Thoracic aorta (tissue), 2 donors: ENCODE data around the gene CFAP65. TPM values are rescaled to one million over a fixed set of nuclear protein-coding genes. Genes with fewer than 3 reads are reported as not detected.

ENCODE experiments used
- ATAC-seq: fragments of 150-250 bp; one replicate; pipeline ENCODE4 v1.8.0; 2017; ENCODE audit warnings: low read depth; ENCODE audit not compliant: insufficient number of reproducible peaks, low FRiP score
- DNase-seq: peaks from one replicate; pipeline ENCODE4 v3.0.0-alpha.2; 2020; ENCODE audit warnings: low spot score
- H3K27ac ChIP-seq, 2 donors: fragments of 200-600 bp; sonication (generic); 1 replicate in 1 of 2; 2 replicates in 1 of 2; pipeline ENCODE4 v1.5.1; 2016; ENCODE audit warnings: mild to moderate bottlenecking in 2 of 2, moderate library complexity in 2 of 2
- H3K27me3 ChIP-seq: fragments of 200-600 bp; sonication (generic); replicated peaks from 2 replicates; pipeline ENCODE4 v1.6.0; 2016; ENCODE audit warnings: mild to moderate bottlenecking; ENCODE audit not compliant: insufficient read depth
- H3K36me3 ChIP-seq: fragments of 200-600 bp; sonication (generic); one replicate; pipeline ENCODE4 v1.5.1; 2016
- H3K4me1 ChIP-seq, 2 donors: fragments of 200-600 bp; sonication (generic); 1 replicate in 1 of 2; 2 replicates in 1 of 2; pipeline versions ENCODE4 v1.5.1 to v1.6.0; 2016; ENCODE audit warnings: low read depth in 2 of 2, mild to moderate bottlenecking in 1 of 2; ENCODE audit not compliant: control insufficient read depth in 1 of 2
- H3K4me3 ChIP-seq: fragments of 200-600 bp; sonication (generic); 2 replicates; pipeline ENCODE4 v1.5.1; 2016; ENCODE audit warnings: mild to moderate bottlenecking
- H3K9me3 ChIP-seq: fragments of 200-600 bp; sonication (generic); 2 replicates; pipeline ENCODE4 v1.5.1; 2016
- total RNA-seq, 2 donors: library from RNA; depleted of rRNA; stranded (reverse); fragments of >200 nt; gene quantifications; one replicate each; pipeline versions ENCODE4 v1.1.0 to v1.2.3, GENCODE V29; 2016
- TF ChIP-seq, protein P1 (sequence below): fragments of 200-600 bp; sonication (generic); IDR thresholded peaks from one replicate; pipeline ENCODE4 v1.5.1; 2019; ENCODE audit warnings: antibody characterized with exemption

Gene CFAP65
- total RNA-seq, 2 donors from 2014 or later: not detected

GRCh38 chr2:219026946-219027345 lies 14.4 kb downstream of the CFAP65 start:
- Histone ChIP-seq H3K27me3 (no peaks in the 10 kb centered on the region), H3K36me3 (no peaks in the 10 kb centered on the region), H3K9me3 (no peaks in the 10 kb centered on the region), H3K4me1 (no peaks in the 10 kb centered on the region), H3K27ac (no peak overlapping the region), H3K4me3 (no peak overlapping the region)
- no peak for ATAC-seq
- DNase-seq: no peak
- TF ChIP-seq, protein P1, sequence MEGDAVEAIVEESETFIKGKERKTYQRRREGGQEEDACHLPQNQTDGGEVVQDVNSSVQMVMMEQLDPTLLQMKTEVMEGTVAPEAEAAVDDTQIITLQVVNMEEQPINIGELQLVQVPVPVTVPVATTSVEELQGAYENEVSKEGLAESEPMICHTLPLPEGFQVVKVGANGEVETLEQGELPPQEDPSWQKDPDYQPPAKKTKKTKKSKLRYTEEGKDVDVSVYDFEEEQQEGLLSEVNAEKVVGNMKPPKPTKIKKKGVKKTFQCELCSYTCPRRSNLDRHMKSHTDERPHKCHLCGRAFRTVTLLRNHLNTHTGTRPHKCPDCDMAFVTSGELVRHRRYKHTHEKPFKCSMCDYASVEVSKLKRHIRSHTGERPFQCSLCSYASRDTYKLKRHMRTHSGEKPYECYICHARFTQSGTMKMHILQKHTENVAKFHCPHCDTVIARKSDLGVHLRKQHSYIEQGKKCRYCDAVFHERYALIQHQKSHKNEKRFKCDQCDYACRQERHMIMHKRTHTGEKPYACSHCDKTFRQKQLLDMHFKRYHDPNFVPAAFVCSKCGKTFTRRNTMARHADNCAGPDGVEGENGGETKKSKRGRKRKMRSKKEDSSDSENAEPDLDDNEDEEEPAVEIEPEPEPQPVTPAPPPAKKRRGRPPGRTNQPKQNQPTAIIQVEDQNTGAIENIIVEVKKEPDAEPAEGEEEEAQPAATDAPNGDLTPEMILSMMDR: no peak

- TF ChIP-seq, protein P1: no peak
- ATAC-seq: no peak
- Histone ChIP-seq H3K27ac (no peak overlapping the region), H3K4me3 (no peak overlapping the region), H3K36me3 (no peaks in the 10 kb centered on the region), H3K4me1 (peaks cover 0 to under 1% of the 10 kb centered on the region in 2 donors), H3K27me3 (no peaks in the 10 kb centered on the region), H3K9me3 (no peaks in the 10 kb centered on the region)
- no peak for DNase-seq
These were observed 15.4 kb downstream of the CFAP65 start for GRCh38 chr2:219025637-219026585.

DNA sequence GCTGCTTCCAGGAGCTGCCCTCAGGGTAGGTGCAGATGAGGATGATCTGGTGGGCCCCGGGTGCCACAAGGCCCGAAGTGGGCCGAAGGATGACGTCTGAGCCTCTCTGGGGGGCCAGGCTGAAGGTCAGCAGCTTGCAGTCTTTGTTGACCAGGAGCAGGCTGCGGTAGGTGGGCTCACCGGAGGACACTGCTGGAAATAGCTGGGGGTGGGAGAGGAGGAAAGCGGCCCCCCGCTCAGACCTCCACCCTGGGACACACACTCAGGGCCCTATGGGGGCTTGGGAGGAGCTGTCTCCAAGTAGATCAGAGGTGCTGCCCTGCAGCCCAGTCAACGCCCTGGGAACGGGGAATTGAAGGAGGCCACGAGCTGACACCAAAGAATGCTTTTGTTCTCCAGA lies 17.3 kb downstream of the CFAP65 start:
- H3K27ac ChIP-seq: no peak overlapping the region
- H3K9me3 ChIP-seq: no peaks in the 10 kb centered on the region
- TF ChIP-seq, protein P1: no peak
- no peak overlapping the region for H3K4me3 ChIP-seq
- H3K27me3 ChIP-seq: no peaks in the 10 kb centered on the region
- H3K36me3 ChIP-seq: no peaks in the 10 kb centered on the region
- DNase-seq (no peak), ATAC-seq (no peak)
- H3K4me1 ChIP-seq: peaks cover 0 to 6% of the 10 kb centered on the region in 2 donors

DNA sequence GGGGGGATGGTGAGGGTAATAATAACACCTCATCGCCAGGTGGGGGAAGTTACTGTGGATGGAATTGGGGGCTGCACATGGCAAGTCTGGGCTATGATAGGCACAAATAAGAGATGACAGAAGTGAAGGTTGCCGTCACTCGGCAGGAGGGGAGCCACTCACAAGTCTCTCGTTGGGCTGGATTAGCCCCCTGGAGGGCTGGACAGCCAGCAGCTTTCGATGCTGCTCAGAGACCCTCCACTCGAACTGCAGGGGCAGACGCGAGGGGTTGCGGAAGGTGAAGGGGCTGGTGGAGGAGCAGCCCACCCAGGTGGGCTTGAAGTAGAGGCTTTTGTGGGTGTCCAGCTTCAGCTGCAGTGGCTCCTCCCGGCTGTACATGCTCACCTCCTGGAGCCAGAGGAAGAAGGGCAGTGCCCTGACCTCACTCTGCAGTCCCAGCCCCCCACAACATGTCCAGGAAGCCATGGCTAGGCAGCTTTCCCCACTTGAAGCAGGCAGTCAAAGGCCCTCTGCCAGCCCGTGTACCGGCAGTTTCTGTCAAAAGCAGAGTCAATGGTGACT lies 18.2 kb downstream of the CFAP65 start:
- no peaks in the 10 kb centered on the region for H3K9me3 ChIP-seq
- peaks cover 3 to 16% of the 10 kb centered on the region in 2 donors for H3K4me1 ChIP-seq
- DNase-seq (no peak), ATAC-seq (no peak)
- TF ChIP-seq, protein P1: no peak
- H3K27ac ChIP-seq: no peak overlapping the region
- no peaks in the 10 kb centered on the region for H3K36me3 ChIP-seq
- H3K27me3 ChIP-seq: no peaks in the 10 kb centered on the region
- no peak overlapping the region for H3K4me3 ChIP-seq

DNA sequence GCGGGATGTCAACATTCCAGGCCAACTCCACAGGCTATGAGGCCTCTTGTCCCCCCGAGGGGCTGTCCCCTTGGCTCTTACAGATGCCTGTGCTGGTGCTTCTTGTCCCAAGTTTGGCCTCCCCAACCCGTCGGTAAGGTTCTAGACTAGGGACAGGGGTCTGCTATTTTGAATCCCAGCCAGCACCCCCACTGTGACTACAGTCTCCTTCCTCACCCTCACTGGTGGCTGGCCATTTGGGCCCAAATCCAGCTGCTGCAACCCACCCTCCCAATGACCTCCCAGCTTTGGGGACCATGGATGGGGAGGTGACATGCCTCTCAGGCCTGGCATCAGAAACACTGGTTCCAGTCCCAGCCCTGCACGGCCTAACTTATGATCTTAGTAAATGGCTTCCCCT lies 18.7 kb downstream of the CFAP65 start:
- Histone ChIP-seq H3K4me3 (no peak overlapping the region), H3K36me3 (no peaks in the 10 kb centered on the region), H3K9me3 (no peaks in the 10 kb centered on the region), H3K4me1 (peaks cover 8 to 21% of the 10 kb centered on the region in 2 donors), H3K27me3 (no peaks in the 10 kb centered on the region), H3K27ac (no peak overlapping the region)
- DNase-seq: no peak
- TF ChIP-seq, protein P1: no peak
- ATAC-seq: no peak
